HL-60/S4 treated with phorbol 12-myristate 13-acetate at 8.2 ng/mL for 4 days and 3 days (cell line): ENCODE results near the gene AK8.

Source experiments
- in situ Hi-C: fragments of 300-500 bp; cut with MboI; formaldehyde crosslinking; loops from 2 replicates; pipeline ENCODE4 v1.15.0; 2022; ENCODE audit warnings: low sequenced_read_pairs

The AK8 gene

GRCh38 chr9:132745756-132746709 lies 132.1 kb downstream of the AK8 start:
- in situ Hi-C loops = no loop called here

- in situ Hi-C loops = no loop called here
Measured at GRCh38 chr9:132744881-132745755, 133.0 kb downstream of the AK8 start.

DNA sequence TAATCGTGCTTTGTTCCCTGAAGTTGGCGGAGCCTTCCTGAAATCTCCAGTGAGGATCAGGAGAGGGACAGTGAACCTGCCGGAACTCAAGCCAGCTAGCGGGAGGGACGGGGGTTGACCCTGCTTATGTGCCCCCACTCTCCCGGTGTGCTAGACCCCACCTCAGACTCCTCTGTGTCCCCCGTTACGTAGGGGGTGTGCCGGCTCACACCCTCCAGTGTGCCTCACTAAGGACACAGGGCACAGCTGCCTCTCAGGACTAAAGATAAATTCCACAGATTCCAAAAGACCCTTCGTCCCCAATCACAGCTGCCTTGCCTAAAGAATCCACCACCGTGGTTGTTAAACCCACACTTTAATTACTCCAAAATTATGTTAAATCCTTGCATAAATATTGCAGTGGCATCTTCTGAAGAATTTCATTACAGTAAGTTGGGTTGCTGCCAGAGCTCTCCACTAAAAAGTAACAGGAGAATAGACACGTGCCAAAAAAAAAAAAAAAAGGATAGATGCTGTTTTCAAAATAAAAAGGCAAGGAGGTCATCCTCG lies 134.1 kb downstream of the AK8 start:
- in situ Hi-C loops = no loop called here

GRCh38 chr9:132742821-132743311 lies 135.2 kb downstream of the AK8 start:
- in situ Hi-C loops = no loop called here

DNA sequence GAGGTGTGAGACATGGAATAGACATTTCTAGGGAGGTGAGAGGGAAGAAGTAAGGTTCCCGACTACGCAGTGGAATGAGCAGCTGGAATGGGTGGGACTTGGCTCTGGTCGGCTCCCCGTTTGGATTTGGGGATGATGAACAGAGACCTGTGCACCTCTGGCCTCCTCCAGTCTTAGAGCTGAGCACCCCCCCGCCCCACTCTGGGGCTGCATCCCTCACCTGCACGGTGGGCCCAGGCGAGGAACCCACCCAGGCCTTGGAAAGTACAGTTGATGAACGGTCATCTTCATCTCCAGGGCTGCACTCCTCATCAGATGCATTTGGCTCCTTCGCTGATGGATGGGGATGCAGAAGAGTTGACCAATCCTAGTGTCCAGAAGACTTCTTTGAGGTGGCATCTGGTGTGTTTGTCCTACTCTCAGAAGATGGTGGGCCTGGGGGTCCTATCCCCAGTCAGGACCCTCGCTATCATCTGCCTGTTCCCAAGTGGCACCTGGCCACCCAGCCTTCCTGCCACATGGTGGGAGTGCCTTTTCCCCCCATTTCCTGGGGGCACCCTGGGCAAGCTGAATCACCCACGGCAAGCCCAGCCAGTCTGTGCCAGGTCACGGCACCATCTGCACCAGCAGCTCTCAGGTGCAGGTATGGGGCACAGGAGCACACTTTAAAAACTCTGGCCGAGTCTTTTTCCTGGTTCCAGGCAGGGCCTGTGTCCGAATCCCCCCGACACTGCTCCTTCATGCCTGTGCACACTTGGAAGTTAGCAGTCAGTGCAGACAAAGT lies 137.4 kb downstream of the AK8 start:
- in situ Hi-C loops = no loop called here

GRCh38 chr9:132739710-132740310 lies 138.3 kb downstream of the AK8 start:
- in situ Hi-C loops = no loop called here

DNA sequence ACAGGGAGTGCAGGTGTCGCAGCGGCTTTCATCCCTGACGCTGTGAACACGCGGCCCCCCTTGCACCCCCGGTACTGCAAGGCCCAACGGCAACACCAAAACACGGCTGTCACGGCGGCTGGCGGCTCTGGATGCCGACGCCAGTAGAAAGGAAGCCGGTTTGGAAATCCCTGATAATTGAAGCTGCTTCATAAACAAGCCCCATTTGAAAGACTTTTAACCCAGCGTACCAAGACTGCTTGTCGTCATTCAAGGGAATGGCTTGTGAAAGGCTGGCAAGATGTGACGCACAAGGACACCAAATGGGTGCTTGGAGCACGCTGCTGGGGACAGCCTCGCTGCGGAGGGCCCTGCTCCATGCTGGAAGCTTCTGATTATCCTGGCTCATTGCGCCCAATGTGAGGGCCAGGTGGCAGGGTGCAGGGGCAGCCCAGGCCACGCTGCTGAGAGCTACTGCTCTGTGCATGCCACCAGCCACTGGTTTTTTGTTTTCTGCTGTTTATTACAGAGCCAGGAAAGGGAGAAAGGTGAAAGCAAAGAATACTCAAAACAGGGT lies 144.7 kb downstream of the AK8 start:
- in situ Hi-C loops = no loop called here

DNA sequence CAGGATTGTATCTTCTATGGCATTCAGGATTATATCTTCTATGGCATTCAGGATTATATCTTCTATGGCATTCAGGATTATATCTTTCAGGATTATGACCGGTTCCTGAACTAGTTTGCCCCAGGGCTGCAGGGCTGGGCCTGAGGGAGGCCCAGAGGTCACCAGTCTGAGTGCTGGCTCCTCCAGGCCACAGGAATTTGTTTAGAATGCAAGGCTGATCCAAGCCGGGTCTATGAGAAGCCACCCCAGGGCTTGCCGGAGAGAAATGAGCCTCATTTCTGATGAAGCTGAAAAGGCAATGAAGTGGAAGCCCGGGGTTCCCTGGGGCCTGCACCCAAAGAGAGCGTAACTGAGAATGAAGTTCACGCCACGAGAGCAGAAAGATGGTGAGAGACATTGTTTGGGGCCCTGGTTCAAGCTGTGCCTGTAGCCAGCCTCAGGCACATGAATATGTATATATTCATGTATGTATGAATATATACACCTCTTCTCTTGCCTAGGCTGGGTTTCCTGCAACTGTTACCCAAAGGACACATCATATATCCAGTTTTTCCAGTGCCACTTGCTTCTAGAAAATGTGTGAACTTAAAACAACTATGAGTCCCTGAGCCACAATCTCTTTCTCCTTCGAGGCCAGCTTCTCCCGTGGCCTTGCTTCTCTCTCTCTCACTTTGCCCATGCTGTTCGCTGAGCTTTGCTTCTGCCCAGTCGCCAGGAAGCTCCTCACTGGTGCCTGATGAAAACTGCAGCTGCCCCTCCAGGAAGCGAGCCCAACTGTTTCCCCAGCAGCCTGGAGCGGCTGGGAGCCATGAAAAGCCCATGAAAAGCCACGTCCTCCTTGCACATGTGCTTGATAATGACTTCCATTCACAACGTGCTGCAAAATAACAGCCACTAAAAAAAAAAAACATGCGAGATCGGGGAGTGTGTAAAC lies 145.5 kb downstream of the AK8 start:
- in situ Hi-C loops = no loop called here

DNA sequence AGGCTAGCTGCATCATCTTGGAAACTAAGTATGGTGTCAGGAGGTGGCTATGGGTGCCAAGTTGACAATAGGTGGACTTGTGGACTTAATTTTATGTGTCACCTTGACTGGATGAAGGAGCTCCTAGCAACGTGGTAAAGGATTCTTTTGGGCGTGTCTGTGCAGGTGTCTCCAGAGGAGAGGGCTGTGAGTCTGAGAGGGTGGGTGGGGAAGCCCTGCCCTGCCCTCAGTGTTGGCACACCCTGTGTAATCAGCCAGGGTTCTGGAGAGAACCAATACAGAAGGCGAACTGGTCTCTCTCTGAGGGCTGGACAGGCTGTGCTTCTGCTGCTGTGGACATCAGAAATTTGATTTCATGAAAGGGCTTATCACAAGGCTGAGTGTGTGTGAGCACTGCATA lies 146.9 kb downstream of the AK8 start:
- in situ Hi-C loops = no loop called here

DNA sequence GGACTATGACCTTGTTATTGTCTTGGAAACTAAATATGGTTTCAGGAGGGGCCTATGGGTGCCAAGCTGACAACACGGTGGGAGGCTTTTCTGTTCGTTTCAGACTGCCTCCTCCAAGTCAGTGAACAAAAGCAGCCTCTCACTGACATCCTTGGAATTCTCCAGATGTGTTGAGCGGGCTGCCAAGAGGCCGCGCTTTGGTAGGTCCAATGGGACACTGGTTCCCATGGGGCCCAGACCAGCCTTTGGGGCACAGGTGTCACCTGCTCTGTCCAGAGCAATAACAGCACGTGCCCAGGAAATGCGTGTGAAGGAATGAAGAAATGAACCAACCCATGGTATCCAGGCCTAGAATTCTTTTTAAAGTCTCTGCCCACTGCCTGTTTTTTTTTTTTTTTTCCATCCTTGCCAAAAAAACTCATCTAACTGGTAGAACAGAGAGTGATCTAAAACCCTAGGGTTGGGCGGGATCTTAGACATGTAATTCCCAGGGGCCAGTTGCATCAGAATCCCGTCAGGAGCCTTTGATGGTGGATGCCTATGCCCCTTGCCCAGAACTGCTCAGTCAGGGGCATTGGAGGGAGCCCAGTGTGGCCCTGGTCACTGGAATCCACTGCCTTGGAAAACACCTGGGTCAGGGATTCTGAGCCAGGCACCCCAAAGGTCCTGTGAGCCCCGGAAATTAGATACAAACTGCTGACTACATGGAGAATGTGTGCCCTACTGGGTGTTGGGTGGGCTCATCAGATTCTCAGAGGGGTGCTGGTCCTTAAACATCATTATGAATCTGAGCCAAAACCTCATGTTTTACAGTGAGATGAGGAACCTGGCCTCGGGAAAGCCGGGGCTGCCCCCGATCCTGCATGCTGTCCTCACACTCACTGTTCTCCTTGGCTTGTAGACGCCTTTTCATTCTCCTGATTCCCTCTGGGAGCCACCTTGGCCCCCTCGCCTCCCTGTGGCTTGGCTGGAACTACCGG lies 147.7 kb downstream of the AK8 start:
- in situ Hi-C loops = no loop called here

GRCh38 chr9:132729235-132729890 lies 148.7 kb downstream of the AK8 start:
- in situ Hi-C loops = no loop called here

DNA sequence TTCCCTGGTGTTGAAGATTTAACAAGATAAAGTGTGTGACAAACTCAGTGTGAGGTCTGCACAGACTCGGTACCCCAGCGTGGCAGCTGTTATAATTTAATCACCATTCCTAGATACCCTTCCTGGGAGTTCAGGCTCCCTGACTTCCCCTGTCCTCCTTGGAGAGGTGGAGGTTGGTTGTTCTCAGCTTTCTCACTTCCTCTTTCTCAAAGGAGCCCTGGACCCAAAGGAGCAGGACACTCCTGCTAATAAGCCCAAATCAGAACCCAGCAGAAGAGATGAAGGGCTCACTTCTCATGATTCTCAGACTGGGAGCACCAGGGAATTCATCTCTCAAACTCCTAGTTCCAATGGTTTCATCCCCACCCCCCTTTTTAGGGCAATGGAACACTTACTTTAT lies 149.6 kb downstream of the AK8 start:
- in situ Hi-C loops = no loop called here

DNA sequence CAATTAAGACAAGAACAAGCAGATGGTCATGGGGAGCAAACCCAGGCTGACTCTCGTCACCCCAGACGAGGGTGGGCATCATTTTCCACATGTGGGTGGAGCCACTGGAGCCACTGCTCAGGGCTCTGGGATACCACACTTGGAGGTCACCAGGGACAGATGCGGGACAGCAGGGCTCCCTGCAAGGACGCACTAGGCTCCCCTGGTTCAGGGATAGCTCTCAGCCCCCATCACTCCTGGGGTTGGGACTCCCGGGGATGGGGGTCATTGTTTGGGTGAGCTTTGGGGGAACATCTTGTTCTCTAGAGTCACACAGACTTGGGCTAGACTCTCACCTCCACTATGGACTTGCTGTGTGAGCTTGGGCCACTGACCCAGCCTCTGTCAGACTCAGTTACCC lies 150.0 kb downstream of the AK8 start:
- in situ Hi-C loops = no loop called here

DNA sequence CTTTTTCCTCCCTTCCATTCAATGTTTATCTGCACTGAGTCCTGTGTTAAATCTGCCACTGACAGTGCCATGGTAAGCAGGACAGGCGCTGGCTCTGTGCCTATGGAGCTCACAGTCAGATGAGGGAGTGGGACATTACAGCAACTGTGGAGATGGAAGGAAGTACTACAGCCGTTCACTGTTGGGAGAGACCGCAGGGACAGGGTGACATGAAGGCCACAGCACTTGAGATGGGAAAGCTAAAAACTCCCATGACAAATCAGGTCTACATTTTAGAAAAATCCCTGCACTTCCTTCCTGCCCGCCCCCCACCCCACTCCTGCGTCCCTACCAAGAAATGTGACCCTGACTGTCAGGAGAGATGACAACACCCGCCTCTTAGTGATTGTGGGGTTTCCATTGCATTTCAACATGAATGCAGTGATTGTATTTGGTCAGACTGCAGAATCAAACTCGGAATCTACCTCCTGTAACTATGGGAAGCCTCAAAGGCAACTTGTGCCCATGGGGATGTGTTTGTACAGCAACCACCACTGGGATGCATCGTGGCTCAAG lies 151.4 kb downstream of the AK8 start:
- in situ Hi-C loops = no loop called here

GRCh38 chr9:132725306-132725705 lies 152.8 kb downstream of the AK8 start:
- in situ Hi-C loops = no loop called here

DNA sequence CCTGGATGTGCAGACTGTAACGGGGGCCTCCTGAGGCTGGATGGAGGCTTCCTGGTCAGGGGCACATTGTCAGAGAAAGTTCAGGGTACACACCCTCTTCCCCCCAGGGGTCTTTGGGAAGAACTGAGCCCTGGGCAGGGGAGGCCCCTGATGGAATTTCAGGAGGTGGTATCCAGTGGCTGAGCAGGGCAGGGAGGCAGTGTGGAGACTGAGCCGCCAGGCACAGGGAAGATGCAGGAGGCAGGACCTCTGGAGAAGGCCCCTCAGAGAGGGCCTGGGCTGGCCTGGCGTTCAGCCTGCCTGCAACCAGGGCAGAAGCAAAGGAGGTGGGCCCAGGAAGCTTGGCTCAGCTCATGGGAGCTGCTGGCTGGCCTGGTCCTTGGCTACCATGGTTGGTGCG lies 154.3 kb downstream of the AK8 start:
- in situ Hi-C loops = no loop called here

- in situ Hi-C loops = no loop called here
Measured at GRCh38 chr9:132722564-132723065, 155.5 kb downstream of the AK8 start.
